ENCODE data around the gene TIGD4.

DNA sequence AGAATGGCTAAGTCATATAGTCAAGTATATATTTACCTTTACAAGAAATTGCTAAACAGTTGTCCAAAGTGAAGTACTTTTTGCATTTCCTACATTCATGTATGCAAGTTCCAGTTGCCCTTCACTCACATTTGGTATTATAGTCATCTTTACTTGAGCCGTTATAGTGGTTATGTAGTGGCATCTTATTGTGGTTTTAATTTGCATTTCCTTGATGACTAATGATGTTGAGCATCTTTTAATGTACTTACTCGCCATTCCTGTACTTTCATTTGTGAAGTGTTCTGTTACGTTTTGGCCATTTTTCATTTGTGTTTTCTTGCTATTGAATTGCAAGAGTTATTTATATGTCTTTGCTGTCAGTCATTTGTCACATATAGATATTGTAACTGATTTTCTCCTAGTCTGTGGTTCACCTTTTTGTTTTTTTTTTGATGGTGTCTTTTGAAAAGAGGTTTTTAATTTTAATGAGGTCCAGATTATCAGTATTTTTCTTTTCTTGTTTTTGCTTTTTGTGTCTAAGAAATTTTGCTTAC is 27.8 kb upstream of the TIGD4 start:
- TF ChIP-seq POLR2AphosphoS5 (IDR thresholded peaks at IDR 0.05) (no peak), POLR2A (IDR thresholded peaks at IDR 0.05) (no peak), EP300 (IDR thresholded peaks at IDR 0.05) (no peak)
- TF ChIP-seq, protein P1, sequence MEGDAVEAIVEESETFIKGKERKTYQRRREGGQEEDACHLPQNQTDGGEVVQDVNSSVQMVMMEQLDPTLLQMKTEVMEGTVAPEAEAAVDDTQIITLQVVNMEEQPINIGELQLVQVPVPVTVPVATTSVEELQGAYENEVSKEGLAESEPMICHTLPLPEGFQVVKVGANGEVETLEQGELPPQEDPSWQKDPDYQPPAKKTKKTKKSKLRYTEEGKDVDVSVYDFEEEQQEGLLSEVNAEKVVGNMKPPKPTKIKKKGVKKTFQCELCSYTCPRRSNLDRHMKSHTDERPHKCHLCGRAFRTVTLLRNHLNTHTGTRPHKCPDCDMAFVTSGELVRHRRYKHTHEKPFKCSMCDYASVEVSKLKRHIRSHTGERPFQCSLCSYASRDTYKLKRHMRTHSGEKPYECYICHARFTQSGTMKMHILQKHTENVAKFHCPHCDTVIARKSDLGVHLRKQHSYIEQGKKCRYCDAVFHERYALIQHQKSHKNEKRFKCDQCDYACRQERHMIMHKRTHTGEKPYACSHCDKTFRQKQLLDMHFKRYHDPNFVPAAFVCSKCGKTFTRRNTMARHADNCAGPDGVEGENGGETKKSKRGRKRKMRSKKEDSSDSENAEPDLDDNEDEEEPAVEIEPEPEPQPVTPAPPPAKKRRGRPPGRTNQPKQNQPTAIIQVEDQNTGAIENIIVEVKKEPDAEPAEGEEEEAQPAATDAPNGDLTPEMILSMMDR (IDR thresholded peaks at IDR 0.05): no peak
